Pons (tissue), 1 donor: ENCODE data around the gene EIF4E.
"Not testable (repeated sequence)": the region's sequence is repeated elsewhere in the genome, so short reads cannot be mapped to it uniquely, and the experiment has no call there.

Source experiments
- DNase-seq: peaks from one replicate; pipeline ENCODE4 v3.0.0-alpha.2; 2016; ENCODE audit warnings: low spot score

EIF4E gene

GRCh38 chr4:98930311-98930865 lies 1.5 kb upstream of the EIF4E start:
- no peak for DNase-seq

GRCh38 chr4:98929341-98930267 lies 671 bp upstream of the EIF4E start:
- DNase-seq = peak; percentile 70

- DNase-seq = peak; percentile 64
Observed at GRCh38 chr4:98928131-98928504, 815 bp downstream of the EIF4E start.

DNA sequence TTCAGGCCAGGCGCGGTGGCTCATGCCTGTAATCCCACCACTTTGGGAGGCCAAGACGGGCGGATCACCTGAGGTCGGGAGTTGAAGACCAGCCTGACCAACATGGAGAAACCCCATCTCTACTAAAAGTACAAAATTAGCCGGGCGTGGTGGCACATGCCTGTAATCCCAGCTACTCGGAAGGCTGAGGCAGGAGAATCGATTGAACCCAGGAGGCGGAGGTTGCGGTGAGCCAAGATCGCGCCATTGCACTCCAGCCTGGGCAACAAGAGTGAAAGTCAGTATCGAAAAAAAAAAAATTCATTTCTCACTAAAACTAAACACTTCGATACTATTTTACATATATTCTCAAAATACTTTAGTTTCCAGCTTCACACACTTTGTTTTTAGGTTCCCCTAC lies 2.7 kb downstream of the EIF4E start:
- not testable (repeated sequence) for DNase-seq

GRCh38 chr4:98921292-98921691 lies 7.6 kb downstream of the EIF4E start:
- DNase-seq = no peak

DNA sequence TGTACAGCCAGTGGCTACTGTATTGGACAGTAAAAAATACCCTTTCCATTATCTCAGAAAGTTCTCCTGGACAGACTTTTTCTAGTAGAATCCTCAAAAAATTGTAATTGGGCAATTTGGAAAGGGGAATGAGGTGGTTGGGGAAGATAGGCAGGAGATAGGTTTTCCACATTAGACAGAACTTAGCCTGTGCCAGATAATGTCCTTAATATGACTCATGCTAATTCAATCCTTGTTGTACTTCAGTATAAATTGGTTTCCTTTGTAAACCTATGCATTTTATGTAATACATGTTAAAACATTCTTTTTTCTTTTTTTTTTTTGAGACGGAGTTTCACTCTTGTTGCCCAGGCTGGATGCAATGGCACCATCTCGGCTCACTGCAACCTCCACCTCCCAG lies 8.9 kb downstream of the EIF4E start:
- no peak for DNase-seq

DNA sequence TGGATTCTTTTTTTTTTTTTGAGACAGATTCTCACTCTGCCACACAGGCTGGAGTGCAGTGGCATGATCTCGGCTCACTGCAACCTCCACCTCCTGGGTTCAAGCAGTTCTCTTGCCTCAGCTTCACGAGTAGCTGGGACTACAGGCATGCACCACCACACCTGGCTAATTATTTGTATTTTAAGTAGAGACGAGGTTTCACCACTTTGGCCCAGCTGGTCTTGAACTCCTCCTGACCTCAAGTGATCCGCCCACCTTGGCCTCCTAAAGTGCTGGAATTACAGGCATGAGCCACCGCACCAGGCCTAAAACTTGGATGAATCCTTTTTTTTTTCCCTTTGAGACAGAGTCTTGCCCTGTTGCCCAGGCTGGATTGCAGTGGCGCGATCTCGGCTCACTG lies 18.2 kb downstream of the EIF4E start:
- not testable (repeated sequence) for DNase-seq

- no peak for DNase-seq
Observed at GRCh38 chr4:98909646-98910401, 19.1 kb downstream of the EIF4E start.

DNA sequence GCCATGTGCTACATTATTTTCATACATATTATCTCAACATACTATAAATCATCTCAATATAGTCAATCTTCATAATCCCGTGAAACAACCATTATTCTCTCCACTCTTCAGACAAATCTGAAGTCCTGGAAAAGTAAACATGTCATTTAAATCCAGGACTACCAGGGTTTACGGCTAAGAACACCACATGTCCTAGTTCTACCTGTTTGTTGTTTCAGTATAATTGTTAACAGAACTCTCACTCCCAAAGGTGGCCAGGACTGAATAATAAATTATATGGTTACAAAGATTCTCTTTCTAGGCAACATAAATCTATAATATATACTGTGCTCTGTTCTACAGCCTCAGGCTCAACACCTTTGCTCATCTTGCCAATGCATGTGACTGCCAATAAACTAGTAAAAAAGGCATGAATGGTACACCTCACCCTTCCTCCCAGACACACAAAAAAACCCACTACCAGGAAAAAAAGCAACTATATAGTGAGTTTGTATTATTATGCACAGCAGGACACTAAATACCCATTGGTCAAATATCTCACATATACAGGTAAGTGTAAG lies 20.1 kb downstream of the EIF4E start:
- no peak for DNase-seq

GRCh38 chr4:98908182-98908581 lies 20.8 kb downstream of the EIF4E start:
- DNase-seq = no peak

- no peak for DNase-seq
Observed at GRCh38 chr4:98905839-98906238, 23.1 kb downstream of the EIF4E start.

- no peak for DNase-seq
Observed at GRCh38 chr4:98905297-98905696, 23.6 kb downstream of the EIF4E start.

GRCh38 chr4:98903963-98904362 lies 25.0 kb downstream of the EIF4E start:
- DNase-seq = no peak

DNA sequence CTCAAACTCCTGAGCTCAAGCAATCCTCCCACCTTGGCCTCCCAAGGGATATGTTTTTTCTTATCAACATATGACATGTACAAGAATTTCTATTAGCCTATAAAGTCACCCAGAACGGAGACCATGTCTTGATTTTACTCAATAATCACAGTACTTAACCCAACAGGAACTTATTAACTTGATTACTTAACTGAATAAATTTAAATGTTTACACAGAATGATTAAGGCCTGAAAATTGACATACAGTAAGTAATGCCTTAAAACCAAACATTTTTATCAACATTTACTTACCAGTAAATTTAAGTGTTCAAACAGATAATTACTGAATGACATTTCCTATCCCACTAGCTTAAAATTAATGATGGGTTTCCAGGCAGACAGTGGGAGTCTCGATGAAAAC lies 25.4 kb downstream of the EIF4E start:
- DNase-seq = no peak

DNA sequence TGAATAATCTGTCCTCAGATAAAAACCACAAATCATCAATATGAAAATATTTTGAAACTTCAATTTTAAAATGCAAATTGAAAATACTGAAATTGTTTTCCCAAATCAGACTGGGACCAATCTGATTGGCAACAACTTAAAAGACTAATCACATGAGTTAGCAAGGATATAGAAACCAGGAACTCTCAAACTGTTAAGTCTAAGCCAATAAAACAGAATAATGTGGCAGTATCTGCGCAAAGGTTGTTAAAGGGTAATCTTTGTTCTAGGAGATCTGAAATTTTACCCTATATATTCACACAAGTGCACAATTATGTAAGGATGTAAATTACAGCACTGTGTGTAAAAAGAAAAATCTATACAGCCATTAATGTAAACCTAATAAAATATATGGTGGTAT lies 29.7 kb downstream of the EIF4E start:
- no peak for DNase-seq

- no peak for DNase-seq
Observed at GRCh38 chr4:98891478-98892337, 37.2 kb downstream of the EIF4E start.

DNA sequence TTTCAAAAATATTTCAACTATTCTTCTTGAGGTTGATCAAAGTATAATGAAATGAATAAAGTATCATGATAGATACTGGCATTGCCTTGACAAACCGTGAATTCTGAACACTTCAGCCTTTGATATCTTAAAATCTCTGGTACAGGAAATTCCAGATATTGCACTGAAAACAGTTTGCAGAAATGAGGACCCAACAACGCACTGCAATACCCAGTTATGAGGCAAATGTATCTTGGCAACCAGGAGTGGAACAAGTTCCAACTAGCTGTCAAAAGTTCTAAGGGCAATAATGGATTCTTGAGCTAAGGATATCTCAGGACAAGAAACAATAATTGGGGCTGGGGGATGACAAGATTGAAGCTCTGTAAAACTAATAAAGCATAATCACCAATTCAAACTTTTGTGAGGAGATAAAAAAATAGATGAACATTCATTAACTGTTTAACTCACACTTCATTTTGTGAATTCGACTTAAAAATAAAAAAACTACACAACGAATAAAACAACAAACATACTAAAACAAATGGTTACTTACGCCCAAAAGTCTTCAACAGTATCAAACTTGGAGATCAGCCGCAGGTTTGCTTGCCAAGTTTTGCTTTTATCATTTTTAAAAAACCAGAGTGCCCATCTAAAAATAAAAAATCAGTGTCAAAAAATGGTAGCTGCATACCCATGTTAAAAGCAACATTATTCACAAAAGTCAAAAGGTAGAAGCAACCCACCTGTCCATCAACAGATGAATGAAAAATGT lies 38.1 kb downstream of the EIF4E start:
- DNase-seq = no peak

- no peak for DNase-seq
Observed at GRCh38 chr4:98887145-98887544, 41.8 kb downstream of the EIF4E start.

DNA sequence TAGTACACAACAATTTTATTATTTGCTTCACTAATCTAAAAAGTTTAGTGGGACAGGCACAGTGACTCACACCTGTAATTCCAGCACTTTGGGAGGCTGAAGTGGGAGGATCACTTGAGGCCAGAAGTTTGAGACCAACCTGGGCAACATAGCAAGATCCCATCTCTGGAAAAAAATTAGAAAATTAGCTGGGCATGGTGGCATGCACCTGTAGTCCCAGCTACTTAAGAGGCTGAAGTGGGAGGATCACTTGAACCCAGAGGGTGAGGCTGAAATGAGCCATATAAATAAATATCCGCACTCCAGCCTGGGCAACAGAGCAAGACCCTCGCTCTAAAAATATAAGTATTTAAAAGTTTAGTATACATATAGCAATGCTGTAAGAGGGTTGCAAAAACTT lies 42.6 kb downstream of the EIF4E start:
- not testable (repeated sequence) for DNase-seq

GRCh38 chr4:98880884-98881283 lies 48.0 kb downstream of the EIF4E start:
- DNase-seq = not testable (repeated sequence)

DNA sequence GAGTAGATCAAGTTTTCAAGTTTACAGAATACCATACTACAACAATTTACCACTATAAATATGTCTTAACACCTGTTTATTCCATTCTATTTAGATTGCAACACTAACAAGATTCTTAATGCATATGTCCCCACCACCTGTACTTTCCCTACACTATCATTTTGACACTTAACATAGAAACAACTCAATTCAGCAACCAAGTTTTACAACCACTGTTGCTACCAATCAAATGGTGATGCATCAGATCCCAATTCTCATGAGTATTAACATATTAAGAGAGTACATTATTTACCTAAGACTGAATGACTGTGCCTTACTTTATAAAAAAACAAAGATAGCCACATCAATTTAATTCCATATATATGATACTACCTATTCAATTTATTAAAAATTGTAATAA lies 49.4 kb downstream of the EIF4E start:
- DNase-seq = no peak
